K562 (cell line): ENCODE data around the gene CHCHD6. TPM values are rescaled to one million over a fixed set of nuclear protein-coding genes. Genes with fewer than 3 reads are reported as not detected.

Experiments used
- ATAC-seq: fragments of 200-7000 bp; cut with Tn5 transposase; 3 replicates; pipeline ENCODE4 v1.9.1; 2020; ENCODE audit warnings: moderate library complexity
- BruUV-seq: library from RNA; stranded (reverse); fragments of 400-500 nt; replicated peaks from 2 replicates; lab custom pipeline; 2021; lab: Mats Ljungman, UMichigan
- CTCF ChIA-PET: fragments of 300-600 bp; formaldehyde crosslinking; extraction: SDS; loops from one replicate; lab custom pipeline; 2021; ENCODE audit warnings: low intra/inter-chr PET ratio; lab: Yijun Ruan, JAX
- POLR2A ChIA-PET: fragments of 300-600, 350-650 bp; sonication (Branson Sonifier 250); formaldehyde crosslinking; extraction: SDS; loops from one replicate; lab custom pipeline; 2021; ENCODE audit warnings: antibody characterized with exemption, inconsistent platforms; lab: Yijun Ruan, JAX
- DNase-seq, 4 experiments: peaks; one replicate each; pipeline versions ENCODE4 v3.0.0 to v3.0.0-alpha.2; 2011 to 2018; ENCODE audit warnings: low spot score in 3 of 4, mixed read lengths in 3 of 4; ENCODE audit errors: extremely low read depth in 1 of 4
- FAIRE-seq: peaks from 2 replicates; lab custom pipeline; 2011; peaks lifted over from hg19 to GRCh38; lab: Jason Lieb, UNC
- H2AFZ ChIP-seq: 2 replicates; pipeline ENCODE4 v1.6.0; 2011; ENCODE audit warnings: low read depth, low read length, control low read depth, inconsistent platforms
- H3K27ac ChIP-seq: fragments of 200-600 bp; 3 replicates; pipeline ENCODE4 v1.8.0; 2011; ENCODE audit warnings: low read depth, mild to moderate bottlenecking, control low read depth, inconsistent platforms, low read length, moderate library complexity, mixed read lengths; ENCODE audit errors: extremely low read depth
- H3K27me3 ChIP-seq, 2 experiments: fragments of 300-600 bp in 1 of 2; 2 replicates in 1 of 2; 3 replicates in 1 of 2; pipeline versions ENCODE4 v1.6.0 to v1.8.0; 2011; ENCODE audit warnings: inconsistent platforms in 2 of 2, low read length in 2 of 2, mild to moderate bottlenecking in 1 of 2, mixed read lengths in 1 of 2, moderate library complexity in 1 of 2; ENCODE audit not compliant: control insufficient read depth in 2 of 2, insufficient read depth in 2 of 2
- H3K36me3 ChIP-seq: fragments of 300-600 bp; 3 replicates; pipeline ENCODE4 v1.8.0; 2011; ENCODE audit warnings: mild to moderate bottlenecking, low read length, inconsistent platforms; ENCODE audit not compliant: control insufficient read depth, insufficient read depth
- H3K4me1 ChIP-seq, 2 experiments: fragments of 200-600 bp in 1 of 2; replicated peaks in 1 of 2; 2 replicates in 1 of 2; 3 replicates in 1 of 2; pipeline versions ENCODE4 v1.5.1 to v1.8.0; 2011; ENCODE audit warnings: inconsistent platforms in 2 of 2, low read length in 2 of 2, mild to moderate bottlenecking in 1 of 2, mixed read lengths in 1 of 2, moderate library complexity in 1 of 2; ENCODE audit not compliant: control insufficient read depth in 2 of 2, insufficient read depth in 2 of 2
- H3K4me2 ChIP-seq: 2 replicates; pipeline ENCODE4 v1.6.1; 2011; ENCODE audit warnings: low read length, control low read depth, inconsistent platforms, mixed read lengths; ENCODE audit not compliant: insufficient read depth
- H3K4me3 ChIP-seq: fragments of 200-600 bp; sonication (generic), shearing (Covaris generic); 2 replicates; pipeline ENCODE4 v1.5.1; 2016; ENCODE audit warnings: control low read depth, inconsistent platforms
- H3K79me2 ChIP-seq: fragments of 200-600 bp; 3 replicates; pipeline ENCODE4 v1.8.0; 2011; ENCODE audit warnings: low read length, inconsistent platforms; ENCODE audit not compliant: control insufficient read depth, insufficient read depth
- H3K9ac ChIP-seq, 2 experiments: 2 replicates each; pipeline versions ENCODE4 v1.6.0 to v1.6.1; 2011; ENCODE audit warnings: low read depth in 2 of 2, low read length in 2 of 2, control low read depth in 1 of 2, inconsistent platforms in 1 of 2, mild to moderate bottlenecking in 1 of 2, mixed read lengths in 1 of 2; ENCODE audit not compliant: insufficient read depth in 1 of 2
- H3K9me1 ChIP-seq: one replicate; pipeline ENCODE4 v1.6.0; 2011; ENCODE audit warnings: inconsistent platforms, mild to moderate bottlenecking, low read length, moderate library complexity; ENCODE audit not compliant: control insufficient read depth, insufficient read depth
- H3K9me3 ChIP-seq: replicated peaks from 2 replicates; pipeline ENCODE4 v1.5.1; 2011; ENCODE audit warnings: low read depth, low read length, inconsistent platforms; ENCODE audit not compliant: control insufficient read depth, insufficient read depth
- H4K20me1 ChIP-seq: replicated peaks from 2 replicates; pipeline ENCODE4 v1.6.1; 2011; ENCODE audit warnings: low read length, inconsistent platforms, mixed read lengths; ENCODE audit not compliant: control insufficient read depth, insufficient read depth
- ETV1 ChIP-seq: fragments of 450-650 bp; conservative IDR thresholded peaks from 2 replicates; pipeline ENCODE4 v1.6.1; 2016; ENCODE audit warnings: missing genetic modification characterization, control low read depth, low read depth, missing compliant biosample characterization
- HDAC3 ChIP-seq: fragments of 450-650 bp; IDR thresholded peaks from 2 replicates; pipeline ENCODE4 v1.6.1; 2018; ENCODE audit warnings: borderline replicate concordance, mild to moderate bottlenecking, moderate library complexity; ENCODE audit not compliant: partially characterized antibody
- JUND ChIP-seq, 2 experiments: IDR thresholded peaks; 2 replicates in 1 of 2; 3 replicates in 1 of 2; pipeline ENCODE4 v1.6.1; 2011; ENCODE audit warnings: borderline replicate concordance in 2 of 2, low read depth in 2 of 2, low read length in 2 of 2, improper control_type of control experiment in 1 of 2, missing biosample characterization in 1 of 2, missing genetic modification characterization in 1 of 2, missing genetic modification reagents in 1 of 2
- NFE2 ChIP-seq: IDR thresholded peaks from 2 replicates; pipeline ENCODE4 v1.6.1; 2014; ENCODE audit warnings: antibody characterized with exemption, low read depth
- SLC30A9 ChIP-seq: fragments of 250-450 bp; sonication (Bioruptor Pico); IDR thresholded peaks from 2 replicates; pipeline ENCODE4 v1.8.0; 2022; ENCODE audit warnings: mild to moderate bottlenecking, moderate library complexity
- TFE3 ChIP-seq: fragments of 450-650 bp; formaldehyde crosslinking; IDR thresholded peaks from 2 replicates; pipeline ENCODE4 v1.4.0; 2020; ENCODE audit warnings: mild to moderate bottlenecking, mixed read lengths
- TRIM28 ChIP-seq: fragments of 450-650 bp; IDR thresholded peaks from 2 replicates; pipeline ENCODE4 v1.6.1; 2017
- ZNF280A ChIP-seq: fragments of 450-650 bp; IDR thresholded peaks from 2 replicates; pipeline ENCODE4 v1.6.1; 2018; ENCODE audit warnings: mild to moderate bottlenecking, low read depth; ENCODE audit not compliant: partially characterized antibody
- ZNF592 ChIP-seq: fragments of 450-650 bp; IDR thresholded peaks from 2 replicates; pipeline ENCODE4 v1.6.1; 2017; ENCODE audit warnings: antibody characterized with exemption, mild to moderate bottlenecking
- ZNF668 ChIP-seq: fragments of 250-450 bp; sonication (Bioruptor Pico); IDR thresholded peaks from 2 replicates; pipeline ENCODE4 v1.8.0; 2022; ENCODE audit warnings: mild to moderate bottlenecking, inconsistent platforms
- WGBS: fragments of 100-300 bp; shearing (Covaris generic); methylation state at CpG from one replicate; pipeline ENCODE4 v1.1.6; 2016; ENCODE audit warnings: low coverage, mixed read lengths; ENCODE audit not compliant: insufficient coverage; ENCODE audit errors: missing lambda C conversion rate; 5-methylcytosine and 5-hydroxymethylcytosine counted together
- in situ Hi-C: fragments of 300-500 bp; cut with MboI; formaldehyde crosslinking; loops from 4 replicates; pipeline ENCODE4 v1.15.0; 2018; ENCODE audit warnings: inconsistent platforms, mixed read lengths
- intact Hi-C: fragments of 100-400 bp; cut with micrococcal nuclease; formaldehyde crosslinking; loops from 2 replicates; pipeline ENCODE4 v1.14.2; 2022
- polyA plus RNA-seq, 8 experiments: library from polyadenylated mRNA; depleted of rRNA in 4 of 8; stranded (reverse) in 5 of 8; unstranded in 3 of 8; fragments of >200 nt; fragmentation: Nextera tagmentation in 2 of 8; fragmentation: Illumina TruSeq in 1 of 8; extraction: Ambion mirVana in 2 of 8; extraction: Trizol in 1 of 8; gene quantifications; 2 replicates each; pipeline versions ENCODE4 v1.2.1 to v1.2.3, GENCODE V29; 2011 to 2014; ENCODE audit warnings: inconsistent platforms in 1 of 8, missing spikeins in 1 of 8
- total RNA-seq, 7 experiments: library from RNA; depleted of rRNA in 6 of 7; stranded (reverse); fragments of >200 nt in 6 of 7; fragmentation: Illumina TruSeq in 2 of 7; extraction: Trizol in 2 of 7; gene quantifications; 2 replicates each; pipeline versions ENCODE4 v1.2.1 to v1.2.3, GENCODE V29; 2011 to 2021; ENCODE audit warnings: low replicate concordance in 1 of 7

CHCHD6 gene
- total and polyA plus RNA-seq, 9 of the 15 experiments (the other 6 are each of a cell fraction or from before 2014, with no cell fraction given) = 4.6 to 18.6 (median 10.9) TPM

GRCh38 chr3:126979046-126979628 is 275.1 kb downstream of the CHCHD6 start:
- no TSS peak for BruUV-seq
- ATAC-seq = no peak
- peak in 2 of 4 experiments; percentile 16 to 20 for DNase-seq
- Histone ChIP-seq H3K79me2 (peaks cover 9% of the 10 kb centered on the region), H3K27ac (no peak overlapping the region), H3K4me3 (no peak overlapping the region), H4K20me1 (0 out of 2 replicates have a peak, but pooled peaks cover 1% of the 10 kb centered on the region), H3K36me3 (no peaks in the 10 kb centered on the region), H3K9me1 (no peaks in the 10 kb centered on the region), H3K9me3 (peaks cover 5% of the 10 kb centered on the region; the same call in 1 of the 2 replicates), H3K27me3 (no peaks in the 10 kb centered on the region), H3K4me2 (no peak overlapping the region), H3K9ac (peak overlapping the region in 1 of 2 experiments; percentile 32; a peak in 1 of 4 replicates), H3K4me1 (peaks cover 6 to 25% of the 10 kb centered on the region in 2 experiments; a peak in 4 of 5 replicates), H2AFZ (peak overlapping the region; percentile 28; the same call in 1 of the 2 replicates)
- POLR2A ChIA-PET = interaction anchor here (0.6 to 0.7 kb wide), 3 partner anchors 18 to 93 kb away, joined by 3 read pairs; no protein-coding TSS in a partner anchor
- in situ Hi-C loops (loop anchor here (5.0 kb wide), 1 partner anchor 227 kb away; no protein-coding TSS in a partner anchor), intact Hi-C loops (no loop called here)
- 30% methylated on average over 5 of the region's 5 CpGs for WGBS
- FAIRE-seq = peak; percentile 54
- CTCF ChIA-PET = no interaction called here
- no peak for TF ChIP-seq HDAC3
- TF ChIP-seq SLC30A9 (CRISPR knock-in tag) = no peak
- TF ChIP-seq TFE3 (CRISPR knock-in tag) = no peak
- TF ChIP-seq ZNF280A = peak; percentile 40
- TF ChIP-seq TRIM28 = 0 out of 2 replicates have a peak, but pooled peaks have one; percentile 55
- no peak for TF ChIP-seq ZNF668 (CRISPR knock-in tag)
- peak; percentile 21; the same call in 1 of the 2 replicates for TF ChIP-seq ZNF592
- TF ChIP-seq JUND (IDR thresholded peaks at IDR 0.05; ENCODE audit: borderline replicate concordance, low read depth, low read length) = 0 out of 2 replicates have a peak, but pooled peaks have one; percentile 3
- TF ChIP-seq JUND (tag; IDR thresholded peaks at IDR 0.05; ENCODE audit: borderline replicate concordance, low read depth, low read length) = no peak
- TF ChIP-seq NFE2 = peak; percentile 65
- peak; percentile 24; the same call in 1 of the 2 replicates for TF ChIP-seq ETV1
